Transverse colon (tissue), 4 donors: ENCODE measurements around the gene ZNHIT1. TPM values are rescaled to one million over a fixed set of nuclear protein-coding genes. Genes with fewer than 3 reads are reported as not detected.
"Not testable (repeated sequence)": the region's sequence is repeated elsewhere in the genome, so short reads cannot be mapped to it uniquely, and the experiment has no call there.

Source experiments
- DNase-seq: peaks from one replicate; pipeline ENCODE4 v3.0.0-alpha.2; 2019
- H3K27ac ChIP-seq, 4 donors: fragments of 200-600 bp; sonication (generic); 2 replicates each; pipeline ENCODE4 v1.5.1; 2016 to 2018; ENCODE audit warnings: inconsistent platforms in 4 of 4
- H3K27me3 ChIP-seq: fragments of 200-600 bp; sonication (generic); 2 replicates; pipeline ENCODE4 v1.5.1; 2017; ENCODE audit warnings: inconsistent platforms
- H3K36me3 ChIP-seq, 4 donors: fragments of 200-600 bp; sonication (generic); 2 replicates each; pipeline ENCODE4 v1.5.1; 2017 to 2019; ENCODE audit warnings: inconsistent platforms in 4 of 4
- H3K4me1 ChIP-seq, 4 donors: fragments of 200-600 bp; sonication (generic); 2 replicates each; pipeline ENCODE4 v1.5.1; 2017 to 2020; ENCODE audit warnings: inconsistent platforms in 4 of 4
- H3K4me3 ChIP-seq, 4 donors: fragments of 200-600 bp; sonication (generic); 1 replicate in 1 of 4; 2 replicates in 3 of 4; pipeline versions ENCODE4 v1.5.1 to v1.6.1; 2017 to 2019; ENCODE audit warnings: inconsistent platforms in 4 of 4
- H3K9me3 ChIP-seq, 2 donors: fragments of 200-600 bp; sonication (generic); 2 replicates each; pipeline ENCODE4 v1.5.1; 2017 to 2019; ENCODE audit warnings: inconsistent platforms in 2 of 2
- EP300 ChIP-seq: sonication (generic); formaldehyde crosslinking; IDR thresholded peaks from one replicate; pipeline ENCODE4 v1.6.1; 2017; ENCODE audit warnings: antibody characterized with exemption, low read depth
- POLR2A ChIP-seq: fragments of 450-650 bp; IDR thresholded peaks from one replicate; pipeline ENCODE4 v1.6.1; 2016; ENCODE audit warnings: antibody characterized with exemption, mild to moderate bottlenecking, moderate library complexity
- POLR2AphosphoS5 ChIP-seq, 3 donors: sonication (generic); formaldehyde crosslinking; IDR thresholded peaks; one replicate each; pipeline ENCODE4 v1.6.1; 2016; ENCODE audit warnings: antibody characterized with exemption in 3 of 3
- WGBS, 2 donors: methylation state at CpG; one replicate each; pipeline ENCODE4 v1.1.5; 2018; ENCODE audit warnings: low coverage in 1 of 2; 5-methylcytosine and 5-hydroxymethylcytosine counted together
- in situ Hi-C, 4 donors: fragments of 200-750 bp; cut with MboI; loops; one replicate each; pipeline versions ENCODE4 v1.15.0 to v1.15.1; 2017; ENCODE audit warnings: low sequenced_read_pairs in 3 of 4, low pct_ligation_motif_present in 1 of 4, low pct_unique_long_range_greater_than_20kb in 1 of 4
- intact Hi-C: fragments of 100-400 bp; cut with DNase I; formaldehyde crosslinking; loops from one replicate; pipeline ENCODE4 v1.15.1; 2023; ENCODE audit warnings: low total_unique reads
- total RNA-seq, 4 donors: library from RNA; depleted of rRNA; stranded (reverse); fragments of >200 nt; gene quantifications; one replicate each; pipeline ENCODE4 v1.1.0, GENCODE V29; 2016
- TF ChIP-seq, protein P1 (sequence below), 5 experiments: fragments of 200-600 bp in 3 of 5; fragments of 450-650 bp in 2 of 5; sonication (generic) in 3 of 5; IDR thresholded peaks; 1 replicate in 2 of 5; 2 replicates in 3 of 5; pipeline ENCODE4 v1.5.1; 2016 to 2017; ENCODE audit warnings: antibody characterized with exemption in 5 of 5, inconsistent platforms in 3 of 5, mild to moderate bottlenecking in 2 of 5, moderate library complexity in 1 of 5

Gene ZNHIT1
- total RNA-seq, 4 donors from 2014 or later: 50.5 to 106 (median 78.2) TPM

DNA sequence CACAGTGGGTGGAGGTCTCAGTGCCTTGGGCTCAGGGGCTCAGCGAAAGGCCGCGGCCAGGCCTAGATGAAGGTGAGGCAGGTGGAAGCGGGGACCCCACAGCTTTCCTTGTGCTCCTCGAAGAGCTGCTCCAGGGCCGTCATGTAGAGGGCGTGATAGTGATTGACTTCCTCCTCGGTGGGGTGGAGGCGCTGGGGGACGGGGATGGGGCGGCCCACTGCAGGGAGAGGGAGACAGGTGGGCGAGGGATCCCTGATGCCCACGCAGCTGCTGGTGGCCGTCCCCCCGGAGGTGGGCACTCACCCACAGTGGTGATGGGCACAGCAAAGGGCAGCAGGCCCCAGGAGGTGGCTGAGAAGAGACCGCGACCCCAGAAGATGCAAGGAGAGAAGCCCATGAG lies 22.1 kb upstream of the ZNHIT1 start:
- Histone ChIP-seq H3K36me3 (no peaks in the 10 kb centered on the region), H3K4me1 (peaks cover 0 to 17% (median 4%) of the 10 kb centered on the region in 4 donors), H3K27ac (no peak overlapping the region), H3K27me3 (peaks cover 29% of the 10 kb centered on the region), H3K4me3 (no peak overlapping the region), H3K9me3 (no peaks in the 10 kb centered on the region)
- TF ChIP-seq POLR2AphosphoS5 (IDR thresholded peaks at IDR 0.05) (no peak), EP300 (no peak), POLR2A (no peak)
- TF ChIP-seq, protein P1, sequence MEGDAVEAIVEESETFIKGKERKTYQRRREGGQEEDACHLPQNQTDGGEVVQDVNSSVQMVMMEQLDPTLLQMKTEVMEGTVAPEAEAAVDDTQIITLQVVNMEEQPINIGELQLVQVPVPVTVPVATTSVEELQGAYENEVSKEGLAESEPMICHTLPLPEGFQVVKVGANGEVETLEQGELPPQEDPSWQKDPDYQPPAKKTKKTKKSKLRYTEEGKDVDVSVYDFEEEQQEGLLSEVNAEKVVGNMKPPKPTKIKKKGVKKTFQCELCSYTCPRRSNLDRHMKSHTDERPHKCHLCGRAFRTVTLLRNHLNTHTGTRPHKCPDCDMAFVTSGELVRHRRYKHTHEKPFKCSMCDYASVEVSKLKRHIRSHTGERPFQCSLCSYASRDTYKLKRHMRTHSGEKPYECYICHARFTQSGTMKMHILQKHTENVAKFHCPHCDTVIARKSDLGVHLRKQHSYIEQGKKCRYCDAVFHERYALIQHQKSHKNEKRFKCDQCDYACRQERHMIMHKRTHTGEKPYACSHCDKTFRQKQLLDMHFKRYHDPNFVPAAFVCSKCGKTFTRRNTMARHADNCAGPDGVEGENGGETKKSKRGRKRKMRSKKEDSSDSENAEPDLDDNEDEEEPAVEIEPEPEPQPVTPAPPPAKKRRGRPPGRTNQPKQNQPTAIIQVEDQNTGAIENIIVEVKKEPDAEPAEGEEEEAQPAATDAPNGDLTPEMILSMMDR (IDR thresholded peaks at IDR 0.05): no peak
- in situ Hi-C loops (loop anchor here in 2 of 4 donors (10.0 kb wide), 2 partner anchors 51 to 79 kb away; no protein-coding TSS in a partner anchor), intact Hi-C loops (loop anchor here (10.0 kb wide), 1 partner anchor 99 kb away; no protein-coding TSS in a partner anchor)
- DNase-seq: no peak
- 84% methylated on average over 12 of the region's 17 CpGs; no CpG with 5 or more reads in 1 of the 2 donors for WGBS, 2 donors

DNA sequence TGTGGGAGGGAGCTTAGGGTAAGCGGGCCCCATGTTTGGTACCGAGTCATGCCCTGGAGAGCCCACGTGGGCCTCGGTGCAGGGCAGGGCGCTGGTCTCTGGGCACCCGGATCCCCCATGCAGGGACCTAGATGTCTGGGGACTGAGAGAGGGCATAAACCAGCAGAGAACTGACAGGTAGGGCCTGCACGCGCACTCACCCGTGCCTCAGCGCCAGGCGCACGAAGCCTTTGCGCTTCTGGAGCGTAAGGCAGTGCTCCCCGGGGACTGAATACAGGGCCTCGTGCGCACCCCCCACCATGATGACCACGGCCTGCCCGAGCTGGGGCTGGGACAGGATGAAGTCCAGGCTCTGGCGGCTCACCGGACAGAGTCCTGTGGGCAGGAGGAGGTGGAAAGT lies 20.0 kb upstream of the ZNHIT1 start:
- Histone ChIP-seq H3K9me3 (no peaks in the 10 kb centered on the region), H3K4me1 (peaks cover 0 to 23% (median 10%) of the 10 kb centered on the region in 4 donors), H3K27ac (no peak overlapping the region), H3K36me3 (no peaks in the 10 kb centered on the region), H3K4me3 (no peak overlapping the region), H3K27me3 (peaks cover 50% of the 10 kb centered on the region)
- in situ Hi-C loops (loop anchor here in 2 of 4 donors (10.0 kb wide), 2 partner anchors 53 to 77 kb away; no protein-coding TSS in a partner anchor), intact Hi-C loops (loop anchor here (10.0 kb wide), 1 partner anchor 97 kb away; no protein-coding TSS in a partner anchor)
- DNase-seq: no peak
- TF ChIP-seq EP300 (no peak), POLR2AphosphoS5 (IDR thresholded peaks at IDR 0.05) (no peak), POLR2A (no peak)
- TF ChIP-seq, protein P1 (IDR thresholded peaks at IDR 0.05): no peak
- WGBS, 2 donors: 67% methylated on average over 12 of the region's 21 CpGs; no CpG with 5 or more reads in 1 of the 2 donors

DNA sequence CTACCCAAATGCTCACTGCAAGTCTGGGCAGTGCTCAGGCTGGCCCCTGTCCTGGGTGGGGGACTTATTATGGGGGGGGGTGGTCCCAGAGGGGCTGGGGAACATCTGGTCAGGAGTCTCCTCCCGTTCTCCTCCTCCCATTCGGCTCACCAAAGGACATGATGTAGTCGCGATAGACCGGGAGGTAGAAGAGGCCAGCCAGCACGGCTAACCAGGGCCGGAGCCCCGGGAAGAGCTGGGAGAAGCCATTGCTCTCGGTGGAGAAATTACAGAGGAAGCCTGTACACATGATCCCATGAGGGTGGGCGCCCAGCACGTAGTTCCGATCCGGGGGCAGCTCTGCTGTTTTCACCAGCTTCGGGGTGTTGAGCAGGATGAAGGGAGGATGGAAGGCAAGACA lies 19.5 kb upstream of the ZNHIT1 start:
- TF ChIP-seq POLR2A (no peak), EP300 (no peak), POLR2AphosphoS5 (IDR thresholded peaks at IDR 0.05) (no peak)
- TF ChIP-seq, protein P1 (IDR thresholded peaks at IDR 0.05): no peak
- H3K4me3 ChIP-seq: no peak overlapping the region
- no peak for DNase-seq
- H3K27ac ChIP-seq: no peak overlapping the region
- peaks cover 54% of the 10 kb centered on the region for H3K27me3 ChIP-seq
- no peaks in the 10 kb centered on the region for H3K9me3 ChIP-seq
- intact Hi-C loops (loop anchor here (10.0 kb wide), 1 partner anchor 96 kb away; no protein-coding TSS in a partner anchor), in situ Hi-C loops (loop anchor here in 2 of 4 donors (10.0 kb wide), 2 partner anchors 54 to 76 kb away; no protein-coding TSS in a partner anchor)
- no peaks in the 10 kb centered on the region for H3K36me3 ChIP-seq
- 83% methylated on average over 13 of the region's 14 CpGs; no CpG with 5 or more reads in 1 of the 2 donors for WGBS, 2 donors
- peaks cover 0 to 22% (median 10%) of the 10 kb centered on the region in 4 donors for H3K4me1 ChIP-seq

DNA sequence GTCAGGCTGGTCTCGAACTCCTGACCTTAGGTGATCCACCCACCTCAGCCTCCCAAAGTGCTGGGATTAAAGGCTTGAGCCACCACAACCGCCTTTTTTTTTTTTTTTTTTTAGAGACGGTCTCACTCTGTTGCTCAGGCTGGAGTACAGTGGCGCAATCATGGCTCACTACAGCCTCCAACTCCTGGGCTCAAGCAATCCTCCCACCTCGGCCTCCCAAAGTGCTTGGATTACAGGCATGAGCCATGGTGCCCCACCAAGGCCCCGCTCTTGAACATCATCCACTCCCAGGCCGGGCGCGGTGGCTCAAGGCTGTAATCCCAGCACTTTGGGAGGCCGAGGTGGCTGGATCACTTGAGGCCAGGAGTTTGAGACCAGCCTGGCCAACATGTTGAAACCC lies 18.4 kb upstream of the ZNHIT1 start:
- H3K4me1 ChIP-seq: peaks cover 0 to 22% (median 10%) of the 10 kb centered on the region in 4 donors
- peaks cover 54% of the 10 kb centered on the region for H3K27me3 ChIP-seq
- H3K27ac ChIP-seq, DNase-seq, H3K36me3 ChIP-seq, H3K4me3 ChIP-seq, H3K9me3 ChIP-seq: not testable (repeated sequence)
- WGBS, 2 donors: 90% methylated on average over 10 of the region's 10 CpGs; no CpG with 5 or more reads in 1 of the 2 donors
- in situ Hi-C loops: loop anchor here in 2 of 4 donors (10.0 kb wide), 2 partner anchors 55 to 75 kb away; no protein-coding TSS in a partner anchor
- intact Hi-C loops: loop anchor here (10.0 kb wide), 1 partner anchor 95 kb away; no protein-coding TSS in a partner anchor
